GM21360 (cell line): ENCODE results near the gene TMEM19.
"Not testable (repeated sequence)": the region's sequence is repeated elsewhere in the genome, so short reads cannot be mapped to it uniquely, and the experiment has no call there.

Experiments used
- ATAC-seq: cut with Tn5 transposase; IDR thresholded peaks from one replicate; pipeline ENCODE4 v1.9.1; 2021; ENCODE audit warnings: mild to moderate bottlenecking, moderate library complexity; ENCODE audit not compliant: unreplicated experiment

Gene TMEM19

GRCh38 chr12:71664411-71665089 is 21.3 kb upstream of the TMEM19 start:
- peak; percentile 8 for ATAC-seq

GRCh38 chr12:71665090-71665463 is 20.8 kb upstream of the TMEM19 start:
- no peak for ATAC-seq

GRCh38 chr12:71666259-71666658 is 19.6 kb upstream of the TMEM19 start:
- ATAC-seq, result no peak

DNA sequence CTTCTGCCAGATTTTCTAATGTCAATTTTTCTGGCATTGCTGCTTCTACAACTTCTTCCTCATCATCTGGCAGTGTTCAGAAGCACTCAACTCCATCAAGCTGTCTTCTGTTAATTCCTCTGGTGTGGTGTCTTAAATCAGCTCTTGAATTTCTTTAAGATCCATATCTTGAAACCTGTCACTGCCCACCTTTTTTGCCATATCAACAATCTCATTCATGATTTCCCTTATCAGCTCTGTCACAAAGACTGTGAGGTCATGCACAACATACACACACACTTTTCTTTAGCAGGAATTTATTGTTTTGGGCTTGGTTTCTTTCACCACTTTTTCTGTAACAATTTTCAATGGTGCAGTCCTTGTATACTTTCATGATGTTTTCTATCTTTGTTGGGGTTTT is 14.6 kb upstream of the TMEM19 start:
- no peak for ATAC-seq

- ATAC-seq, result no peak
These were observed 14.1 kb upstream of the TMEM19 start for GRCh38 chr12:71671816-71672215.

DNA sequence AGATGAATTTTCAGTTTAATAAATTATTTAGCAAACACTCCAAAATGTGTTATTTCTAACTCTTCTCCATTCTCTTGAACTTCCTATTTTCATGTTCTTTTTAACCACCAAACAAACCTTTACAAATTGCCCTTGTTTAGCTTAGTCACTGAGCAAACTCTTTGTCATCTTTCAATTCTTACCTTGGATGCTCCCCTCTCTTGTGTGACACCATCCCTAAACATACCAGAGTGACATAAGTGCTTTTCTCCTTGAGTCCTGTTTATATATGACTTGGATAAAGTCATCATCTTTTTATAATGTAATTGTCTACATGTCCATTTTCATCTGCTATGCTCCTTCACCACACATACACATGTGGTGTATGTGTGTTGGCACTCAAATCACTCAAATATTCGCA is 3.4 kb upstream of the TMEM19 start:
- ATAC-seq, result no peak

- no peak for ATAC-seq
These were observed 2.2 kb upstream of the TMEM19 start for GRCh38 chr12:71683633-71684032.

- ATAC-seq, result no peak
These were observed 1.8 kb upstream of the TMEM19 start for GRCh38 chr12:71684081-71684480.

- no peak for ATAC-seq
These were observed 473 bp upstream of the TMEM19 start for GRCh38 chr12:71685312-71685906.

DNA sequence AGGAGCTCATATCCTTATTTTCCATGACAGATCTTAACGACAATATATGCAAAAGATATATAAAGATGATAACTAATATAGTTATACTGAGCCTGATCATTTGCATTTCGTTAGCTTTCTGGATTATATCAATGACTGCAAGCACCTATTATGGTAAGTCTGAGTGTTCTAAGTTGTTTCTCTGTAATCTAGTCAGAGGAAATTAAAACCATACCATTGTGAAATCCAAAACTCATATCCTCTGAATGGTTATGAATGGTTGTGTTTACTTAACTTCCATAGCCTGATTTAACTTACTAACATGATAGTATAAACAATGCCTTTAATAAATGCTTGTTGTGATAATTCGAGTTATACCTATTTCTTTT is 760 bp downstream of the TMEM19 start:
- ATAC-seq, result no peak

DNA sequence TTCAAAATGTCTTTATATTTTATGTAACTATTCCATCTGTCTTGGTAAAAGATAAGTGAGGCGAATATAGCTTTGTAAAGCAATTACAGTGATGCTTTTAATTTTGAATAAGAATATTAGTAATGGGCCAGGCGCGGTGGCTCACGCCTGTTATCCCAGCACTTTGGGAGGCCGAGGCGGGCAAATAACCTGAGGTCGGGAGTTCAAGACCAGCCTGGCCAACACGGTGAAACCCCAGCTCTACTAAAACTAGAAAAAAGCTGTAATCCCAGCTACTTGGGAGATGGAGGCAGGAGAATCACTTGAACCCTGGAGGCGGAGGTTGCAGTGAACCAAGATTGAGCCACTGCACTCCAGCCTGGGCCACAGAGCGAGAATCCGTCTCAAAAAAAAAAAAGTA is 1.3 kb downstream of the TMEM19 start:
- not testable (repeated sequence) for ATAC-seq

GRCh38 chr12:71688961-71689570 is 3.2 kb downstream of the TMEM19 start:
- ATAC-seq, result no peak

DNA sequence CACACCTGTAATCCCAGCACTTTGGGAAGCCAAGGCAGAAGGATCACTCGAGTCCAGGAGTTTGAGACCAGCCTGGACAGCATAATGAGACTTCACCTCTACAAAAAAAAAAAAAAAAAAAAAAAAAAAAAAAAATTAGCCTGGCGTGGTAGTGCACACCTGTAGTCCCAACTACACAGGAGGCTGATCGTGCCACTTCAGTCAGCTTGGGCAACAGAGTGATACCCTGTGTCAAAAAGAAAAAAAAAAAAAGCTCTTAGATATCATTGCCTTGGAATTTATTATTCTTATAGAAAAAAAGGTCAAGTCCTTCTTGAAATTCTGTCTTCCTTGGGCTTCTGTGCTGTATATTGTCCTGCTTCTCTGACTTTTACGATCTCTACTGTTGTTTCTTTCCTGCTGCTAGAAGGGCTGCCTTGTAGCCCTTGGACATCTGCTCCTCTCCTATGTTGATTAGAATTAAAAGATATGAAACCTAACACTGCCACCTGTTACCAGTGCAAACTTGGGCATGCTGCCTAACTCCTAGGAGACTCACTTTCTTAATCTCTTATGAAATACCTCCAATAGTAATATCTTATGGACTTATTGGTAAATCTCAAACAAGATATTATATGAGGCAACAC is 5.7 kb downstream of the TMEM19 start:
- no peak for ATAC-seq

DNA sequence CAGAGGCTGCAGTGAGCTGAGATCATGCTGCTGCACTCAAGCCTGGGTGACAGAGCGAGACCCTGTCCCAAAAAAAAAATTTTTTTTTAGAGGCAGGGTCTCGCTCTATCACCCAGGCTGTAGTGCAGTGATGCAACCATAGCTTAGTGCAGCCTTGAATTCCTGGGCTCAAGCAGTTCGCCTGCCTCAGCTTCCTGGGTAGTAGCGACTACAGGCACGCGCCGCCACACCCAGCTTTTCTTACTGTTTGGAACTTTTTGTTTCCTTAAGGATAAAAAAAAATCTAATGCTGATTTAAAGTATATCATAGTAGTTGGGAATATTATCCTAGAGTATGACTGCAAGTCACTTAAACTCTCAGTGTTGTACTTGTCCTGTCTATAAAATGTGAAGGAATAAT is 7.2 kb downstream of the TMEM19 start:
- no peak for ATAC-seq

GRCh38 chr12:71693651-71694050 is 7.8 kb downstream of the TMEM19 start:
- ATAC-seq, result peak; percentile 16

- peak; percentile 76 for ATAC-seq
These were observed 8.4 kb downstream of the TMEM19 start for GRCh38 chr12:71694099-71694820.

GRCh38 chr12:71695782-71696181 is 9.9 kb downstream of the TMEM19 start:
- ATAC-seq, result no peak

- ATAC-seq, result not testable (repeated sequence)
These were observed 16.3 kb downstream of the TMEM19 start for GRCh38 chr12:71702181-71702580.

GRCh38 chr12:71702590-71702989 is 16.7 kb downstream of the TMEM19 start:
- ATAC-seq, result no peak

DNA sequence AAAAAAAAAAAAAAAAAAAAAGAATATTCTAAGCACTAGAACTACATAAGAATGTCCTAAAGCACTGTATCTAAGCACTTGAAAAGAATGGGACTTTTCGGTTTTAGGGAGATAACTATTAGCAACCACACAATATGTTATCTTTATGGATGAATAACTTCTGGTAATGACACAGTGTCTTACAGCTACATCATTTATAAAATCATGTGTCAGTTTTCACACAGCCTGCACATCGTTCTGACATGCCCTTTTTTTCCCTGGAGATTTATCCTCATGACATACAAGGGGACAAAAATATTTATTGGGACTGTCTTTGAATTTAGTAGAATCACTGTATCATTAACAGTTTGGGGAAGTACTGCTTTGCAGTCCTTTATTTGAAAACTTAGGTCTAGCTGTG is 17.3 kb downstream of the TMEM19 start:
- ATAC-seq, result no peak

GRCh38 chr12:71704920-71705319 is 19.0 kb downstream of the TMEM19 start:
- ATAC-seq, result no peak
